ENCODE measurements around the gene CFAP92.
A peak's percentile ranks its signal among the peaks of the same experiment; 100 is the strongest.

Gene CFAP92

GRCh38 chr3:129025691-129026435 lies 32.0 kb upstream of the CFAP92 start:
- no peak for DNase-seq

GRCh38 chr3:129025108-129025507 lies 31.2 kb upstream of the CFAP92 start:
- DNase-seq = no peak

- peak; percentile 49 for DNase-seq
These were observed 30.0 kb upstream of the CFAP92 start for GRCh38 chr3:129023909-129024308.

- no peak for DNase-seq
These were observed 29.1 kb upstream of the CFAP92 start for GRCh38 chr3:129023008-129023358.

DNA sequence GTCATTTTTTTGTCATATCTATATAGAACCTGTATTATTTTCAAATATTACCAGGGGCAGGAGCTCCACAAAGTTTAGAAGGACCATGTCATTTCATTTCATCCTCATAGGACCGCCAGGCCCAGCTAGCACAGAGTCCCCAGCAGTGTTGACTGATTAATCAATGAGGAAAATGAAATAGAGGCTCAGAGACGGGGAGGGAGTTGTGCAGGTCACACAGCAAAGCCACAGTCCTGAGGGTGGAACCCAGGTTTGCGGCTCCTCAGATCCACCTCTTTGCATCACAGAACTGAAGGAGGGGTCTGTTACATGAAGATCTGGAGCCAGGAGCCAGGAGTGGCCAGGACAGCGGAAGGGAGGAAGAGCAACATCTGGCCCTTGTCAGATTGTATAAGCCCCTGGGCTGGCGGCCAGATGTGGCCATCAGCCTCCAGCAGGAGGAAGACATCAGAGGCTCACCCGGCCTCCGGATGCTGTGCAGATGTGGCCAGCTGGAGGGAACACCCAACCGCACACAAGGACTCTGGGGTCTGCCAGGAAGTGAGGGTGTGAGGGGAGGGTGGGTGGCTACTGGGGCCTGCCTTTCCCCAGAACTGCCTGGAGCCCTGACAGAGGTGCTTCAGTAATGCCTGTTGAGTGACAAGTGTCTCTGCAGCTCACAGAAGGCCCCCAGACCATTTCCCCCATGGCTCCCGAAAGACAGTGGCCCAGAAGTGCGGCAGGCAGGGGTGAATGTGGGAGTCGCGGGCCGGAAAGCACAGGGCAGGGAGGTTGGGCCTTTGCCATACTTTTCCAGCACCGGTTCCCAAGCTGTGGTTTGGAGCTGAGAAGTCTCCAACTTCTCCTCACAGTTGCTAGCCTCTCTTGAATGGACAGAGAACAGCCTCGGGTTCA lies 28.5 kb upstream of the CFAP92 start:
- peak; percentile 14 for DNase-seq

DNA sequence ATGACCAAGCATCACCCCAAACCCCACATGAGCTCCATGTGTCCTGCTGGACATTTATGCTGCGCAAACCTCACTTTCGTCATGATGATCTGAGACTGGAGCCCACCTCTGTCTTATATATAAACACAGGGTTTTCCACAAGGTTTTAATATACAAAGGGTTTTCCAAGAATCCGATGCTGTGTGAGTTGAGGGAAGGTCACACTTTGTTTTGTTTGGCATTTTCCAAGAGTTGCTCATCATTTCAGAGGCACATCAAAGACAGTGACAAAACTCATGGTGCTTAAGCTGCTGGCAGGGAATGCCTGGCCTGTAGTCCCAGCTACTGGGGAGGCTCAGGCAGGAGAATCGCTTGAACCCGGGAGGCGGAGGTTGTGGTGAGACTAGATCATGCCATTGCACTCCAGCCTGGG lies 27.3 kb upstream of the CFAP92 start:
- no peak for DNase-seq

GRCh38 chr3:129020691-129021090 lies 26.8 kb upstream of the CFAP92 start:
- DNase-seq = no peak

DNA sequence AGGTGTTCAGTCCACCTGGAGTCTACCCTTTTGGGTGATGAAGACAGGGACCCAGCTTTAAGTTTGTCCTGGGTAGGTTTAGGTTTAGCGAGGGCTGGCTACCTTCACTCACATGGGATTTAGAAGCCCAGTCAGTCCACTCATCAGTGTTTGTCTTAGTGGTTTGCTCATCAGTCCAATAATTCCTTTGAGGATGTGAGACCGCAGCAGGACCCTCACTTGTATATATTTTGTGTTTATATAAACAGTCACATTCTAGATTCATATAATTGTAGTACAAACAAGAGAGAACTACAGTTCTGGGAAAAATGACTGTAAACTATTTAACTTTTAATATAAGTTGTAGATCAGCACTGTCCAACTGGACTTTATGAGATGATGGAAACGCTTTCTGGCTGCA lies 25.4 kb upstream of the CFAP92 start:
- no peak for DNase-seq

GRCh38 chr3:129018751-129019150 lies 24.9 kb upstream of the CFAP92 start:
- no peak for DNase-seq

DNA sequence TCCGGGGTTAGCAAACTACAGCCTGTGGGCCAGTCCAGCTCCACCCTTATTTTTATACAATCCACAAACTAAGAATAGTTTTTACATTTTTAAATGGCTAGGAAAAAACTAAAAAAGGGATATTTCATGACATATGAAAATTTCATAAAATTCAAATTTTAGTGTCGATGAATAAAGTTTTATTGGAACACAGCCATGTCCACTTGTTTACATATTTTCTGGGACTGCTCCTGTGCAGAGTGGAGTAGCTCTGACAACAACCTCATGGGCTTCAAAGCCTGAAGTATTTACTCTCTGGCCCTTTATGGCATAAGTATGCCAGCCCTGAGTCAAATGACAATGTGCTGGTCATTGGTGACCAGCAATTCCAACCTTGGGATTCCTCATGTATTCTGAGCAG lies 24.4 kb upstream of the CFAP92 start:
- DNase-seq = no peak

DNA sequence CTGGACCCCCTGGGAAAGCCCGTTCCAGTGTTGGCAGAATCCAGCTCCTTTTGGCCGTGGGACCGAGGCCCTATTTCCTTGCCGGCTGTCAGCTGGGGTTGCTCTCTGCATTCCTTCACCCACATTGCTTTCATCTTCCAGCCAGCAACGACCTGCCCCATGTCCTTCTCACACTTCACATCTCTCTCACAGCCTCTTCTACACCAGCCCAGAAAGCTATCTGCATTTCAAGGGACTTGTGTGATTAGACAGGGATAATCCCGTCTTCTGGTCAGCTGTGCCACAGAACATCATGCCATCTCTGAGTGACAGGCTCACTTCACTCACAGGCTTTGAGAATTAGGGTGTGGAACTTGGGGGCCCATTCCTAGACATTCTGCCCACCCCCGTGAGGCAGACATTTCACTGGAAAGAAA lies 23.6 kb upstream of the CFAP92 start:
- no peak for DNase-seq

GRCh38 chr3:129016720-129017483 lies 23.0 kb upstream of the CFAP92 start:
- peak; percentile 94 for DNase-seq

- DNase-seq = no peak
These were observed 22.5 kb upstream of the CFAP92 start for GRCh38 chr3:129016356-129016719.

- peak; percentile 50 for DNase-seq
These were observed 21.7 kb upstream of the CFAP92 start for GRCh38 chr3:129015388-129016105.

- no peak for DNase-seq
These were observed 21.0 kb upstream of the CFAP92 start for GRCh38 chr3:129014793-129015345.

GRCh38 chr3:129014148-129014547 lies 20.3 kb upstream of the CFAP92 start:
- DNase-seq = no peak

GRCh38 chr3:129013491-129013891 lies 19.6 kb upstream of the CFAP92 start:
- no peak for DNase-seq

GRCh38 chr3:129010310-129010956 lies 16.6 kb upstream of the CFAP92 start:
- DNase-seq = no peak

DNA sequence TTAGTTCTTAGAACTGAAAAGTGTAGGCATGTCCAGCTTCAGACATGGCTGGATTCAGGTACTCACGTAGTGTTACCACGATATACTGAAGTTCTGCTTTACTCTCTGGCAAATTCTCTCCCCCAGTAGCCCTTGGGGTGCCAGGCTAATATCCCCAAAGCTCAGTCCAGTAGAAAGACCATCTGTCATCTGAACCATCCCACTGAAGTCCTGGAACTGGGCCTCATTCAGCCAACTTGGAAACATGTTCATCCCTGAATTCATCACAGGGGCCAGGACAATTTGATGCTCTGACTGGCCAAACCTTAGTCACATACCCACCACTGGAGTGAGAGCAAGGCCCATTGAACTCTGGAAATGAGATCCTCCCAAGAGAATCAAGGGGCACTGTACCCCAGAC lies 15.4 kb upstream of the CFAP92 start:
- DNase-seq = no peak

DNA sequence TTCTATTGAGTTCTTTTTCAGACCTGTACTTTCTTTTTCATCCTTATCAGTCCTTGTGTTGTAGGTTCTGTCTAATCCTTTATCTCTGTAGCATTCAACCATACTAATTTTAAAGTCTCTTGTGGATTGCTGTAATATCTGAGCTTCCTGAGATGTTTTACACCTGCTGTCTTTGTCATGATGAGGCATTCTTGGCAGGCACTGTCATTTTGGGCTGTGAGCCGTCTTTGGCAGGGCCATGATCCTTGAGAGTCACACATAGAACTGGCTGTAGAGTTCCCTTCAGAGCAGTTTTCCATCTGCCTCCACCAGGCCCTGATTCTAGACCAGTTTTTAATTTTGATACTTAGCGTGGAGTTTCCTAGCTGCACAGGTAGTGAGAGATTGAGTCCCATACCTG lies 13.9 kb upstream of the CFAP92 start:
- no peak for DNase-seq

DNA sequence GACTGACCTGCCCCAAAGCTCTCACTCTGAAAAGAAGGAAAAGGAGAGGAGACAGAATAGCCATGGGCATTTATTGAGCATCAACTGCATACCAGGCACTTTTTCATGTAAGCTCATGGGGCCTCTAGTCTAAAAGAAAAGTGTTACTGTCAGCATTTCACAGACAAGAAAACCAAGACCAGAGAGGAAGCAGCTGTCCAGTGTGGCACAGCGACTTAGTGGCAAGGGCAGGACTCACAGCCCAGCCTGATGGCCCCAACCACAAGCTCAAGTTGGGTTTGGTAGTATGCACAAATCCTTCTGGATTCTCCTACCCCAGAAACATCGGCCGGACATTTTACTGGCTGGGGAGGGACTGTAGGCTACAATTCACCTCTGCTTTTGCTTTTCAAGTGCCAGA lies 13.0 kb upstream of the CFAP92 start:
- DNase-seq = no peak
